Suprapubic skin (tissue), 3 donors: ENCODE measurements around the gene SLC35D1.
"Not testable (repeated sequence)": the region's sequence is repeated elsewhere in the genome, so short reads cannot be mapped to it uniquely, and the experiment has no call there.

Experiments
- CTCF ChIP-seq, 2 donors: fragments of 200-600 bp in 1 of 2; fragments of 450-650 bp in 1 of 2; sonication (generic) in 1 of 2; IDR thresholded peaks; one replicate each; pipeline ENCODE4 v1.5.1; 2016 to 2019; ENCODE audit warnings: antibody characterized with exemption in 2 of 2, mild to moderate bottlenecking in 1 of 2, moderate library complexity in 1 of 2
- EP300 ChIP-seq: sonication (generic); formaldehyde crosslinking; IDR thresholded peaks from one replicate; pipeline ENCODE4 v1.6.1; 2017; ENCODE audit warnings: antibody characterized with exemption
- POLR2A ChIP-seq, 2 donors: fragments of 450-650 bp; IDR thresholded peaks; one replicate each; pipeline ENCODE4 v1.6.1; 2017; ENCODE audit warnings: antibody characterized with exemption in 2 of 2, mild to moderate bottlenecking in 2 of 2, moderate library complexity in 2 of 2

- not testable (repeated sequence) for TF ChIP-seq POLR2A (IDR thresholded peaks at IDR 0.05); CTCF (IDR thresholded peaks at IDR 0.05); EP300
Observed at GRCh38 chr1:67067655-67068054, 13.7 kb upstream of the SLC35D1 start.
